GM12864 (cell line): Measurements from ENCODE around the gene AHCY.
"Not testable (repeated sequence)": the region's sequence is repeated elsewhere in the genome, so short reads cannot be mapped to it uniquely, and the experiment has no call there.

Source experiments
- DNase-seq: peaks from one replicate; pipeline ENCODE4 v3.0.0-alpha.2; 2011; ENCODE audit warnings: low read depth
- H3K4me3 ChIP-seq: 2 replicates; pipeline ENCODE4 v1.5.1; 2011; ENCODE audit warnings: mild to moderate bottlenecking, low read depth, low read length, control low read depth
- TF ChIP-seq, protein P1 (sequence below): IDR thresholded peaks from 2 replicates; pipeline ENCODE4 v1.5.1; 2011; ENCODE audit warnings: low read depth, mild to moderate bottlenecking, moderate library complexity, low read length, control low read depth, inconsistent platforms; ENCODE audit errors: missing control alignments

The AHCY gene

DNA sequence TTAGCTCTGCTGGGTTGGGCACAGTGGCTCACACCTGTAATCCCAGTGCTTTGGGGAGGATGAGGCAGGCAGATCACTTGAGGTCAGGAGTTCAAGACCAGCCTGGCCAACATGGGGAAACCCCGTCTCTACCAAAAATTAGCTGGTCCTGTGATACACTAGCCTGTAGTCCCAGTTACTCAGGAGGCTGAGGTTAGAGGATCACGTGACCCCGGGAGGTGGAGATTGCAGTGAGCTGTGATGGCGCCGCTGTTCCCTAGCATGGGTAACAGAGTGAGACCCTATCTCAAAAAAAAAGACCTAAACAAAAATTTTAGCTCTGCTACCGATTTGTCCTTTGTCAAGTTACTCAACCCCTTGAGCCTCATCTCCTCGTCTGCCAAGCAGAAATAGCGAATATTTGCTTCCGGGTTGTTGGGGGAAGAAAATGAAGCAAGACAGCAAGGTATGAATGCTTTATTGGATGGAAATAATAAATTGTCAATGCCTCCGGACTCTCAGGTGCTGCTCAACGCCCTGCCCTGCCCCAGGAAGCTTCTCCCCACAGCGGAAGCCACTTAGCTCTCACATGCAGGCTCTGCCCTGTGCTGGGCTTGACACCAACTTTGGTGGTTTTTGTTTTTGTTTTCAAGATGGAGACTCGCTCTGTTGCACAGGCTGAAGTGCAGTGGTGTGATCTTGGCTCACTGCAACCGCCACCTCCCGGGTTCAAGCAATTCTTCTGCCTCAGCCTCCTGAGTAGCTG, 35.0 kb upstream of the AHCY start:
- TF ChIP-seq, protein P1, sequence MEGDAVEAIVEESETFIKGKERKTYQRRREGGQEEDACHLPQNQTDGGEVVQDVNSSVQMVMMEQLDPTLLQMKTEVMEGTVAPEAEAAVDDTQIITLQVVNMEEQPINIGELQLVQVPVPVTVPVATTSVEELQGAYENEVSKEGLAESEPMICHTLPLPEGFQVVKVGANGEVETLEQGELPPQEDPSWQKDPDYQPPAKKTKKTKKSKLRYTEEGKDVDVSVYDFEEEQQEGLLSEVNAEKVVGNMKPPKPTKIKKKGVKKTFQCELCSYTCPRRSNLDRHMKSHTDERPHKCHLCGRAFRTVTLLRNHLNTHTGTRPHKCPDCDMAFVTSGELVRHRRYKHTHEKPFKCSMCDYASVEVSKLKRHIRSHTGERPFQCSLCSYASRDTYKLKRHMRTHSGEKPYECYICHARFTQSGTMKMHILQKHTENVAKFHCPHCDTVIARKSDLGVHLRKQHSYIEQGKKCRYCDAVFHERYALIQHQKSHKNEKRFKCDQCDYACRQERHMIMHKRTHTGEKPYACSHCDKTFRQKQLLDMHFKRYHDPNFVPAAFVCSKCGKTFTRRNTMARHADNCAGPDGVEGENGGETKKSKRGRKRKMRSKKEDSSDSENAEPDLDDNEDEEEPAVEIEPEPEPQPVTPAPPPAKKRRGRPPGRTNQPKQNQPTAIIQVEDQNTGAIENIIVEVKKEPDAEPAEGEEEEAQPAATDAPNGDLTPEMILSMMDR = no peak
- peak; percentile 30 for DNase-seq
- no peak overlapping the region for H3K4me3 ChIP-seq

DNA sequence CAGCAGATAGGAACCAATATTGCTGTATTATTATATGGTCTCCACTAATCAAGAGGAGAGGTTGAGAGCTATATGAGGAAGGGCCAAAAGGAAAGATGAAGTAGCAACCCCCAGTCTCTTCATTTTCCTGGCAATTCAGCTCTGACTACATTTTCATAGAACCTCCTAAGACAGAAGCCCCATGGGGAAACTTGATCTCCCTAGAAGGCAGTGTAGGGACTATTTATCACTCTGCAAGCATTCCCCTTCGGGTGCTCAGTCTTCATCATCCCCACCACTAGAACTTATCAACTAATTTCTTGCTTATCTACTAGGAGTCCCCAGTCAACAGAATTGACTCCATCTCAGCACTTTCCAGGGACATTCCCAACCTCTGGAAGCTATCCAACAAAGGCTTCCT, 34.4 kb upstream of the AHCY start:
- H3K4me3 ChIP-seq = no peak overlapping the region
- no peak for DNase-seq
- TF ChIP-seq, protein P1 = no peak

DNA sequence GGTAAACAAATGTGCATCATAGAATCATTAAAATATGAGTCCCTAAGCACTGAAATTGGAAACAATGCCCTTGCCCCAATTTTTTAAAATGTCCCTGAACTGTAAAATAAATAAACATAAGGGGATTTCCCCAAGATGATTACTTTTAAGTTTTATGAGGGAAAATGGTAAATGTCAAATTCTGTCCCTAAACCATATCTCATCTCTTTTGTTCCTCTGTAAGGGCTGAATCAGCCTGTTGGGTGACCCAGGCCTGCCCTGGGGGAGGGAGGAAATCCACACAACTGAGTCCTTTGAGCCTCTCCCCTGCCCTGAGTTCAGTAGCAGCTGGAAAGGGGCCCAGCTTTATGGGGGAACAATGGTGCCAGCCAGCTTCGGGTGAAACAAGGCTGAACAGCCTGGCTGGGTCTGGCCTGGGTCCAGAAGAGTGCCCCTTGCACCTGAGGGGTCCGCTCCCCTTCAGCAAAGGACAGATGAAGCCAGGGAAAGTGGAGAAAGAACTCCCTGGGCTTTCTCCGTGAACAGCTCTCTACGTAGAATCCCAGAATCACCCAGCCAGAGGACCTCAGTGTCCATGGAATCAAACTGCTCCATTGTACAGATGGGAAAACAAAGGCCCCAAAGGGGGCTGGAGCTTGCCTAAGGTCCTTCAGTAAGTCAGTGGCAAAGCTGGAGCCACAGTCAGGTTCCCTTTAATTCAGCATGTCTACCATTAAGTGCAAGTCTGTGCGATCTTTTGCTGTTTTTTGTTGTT, 31.7 kb upstream of the AHCY start:
- TF ChIP-seq, protein P1 = no peak
- DNase-seq = no peak
- no peak overlapping the region for H3K4me3 ChIP-seq

DNA sequence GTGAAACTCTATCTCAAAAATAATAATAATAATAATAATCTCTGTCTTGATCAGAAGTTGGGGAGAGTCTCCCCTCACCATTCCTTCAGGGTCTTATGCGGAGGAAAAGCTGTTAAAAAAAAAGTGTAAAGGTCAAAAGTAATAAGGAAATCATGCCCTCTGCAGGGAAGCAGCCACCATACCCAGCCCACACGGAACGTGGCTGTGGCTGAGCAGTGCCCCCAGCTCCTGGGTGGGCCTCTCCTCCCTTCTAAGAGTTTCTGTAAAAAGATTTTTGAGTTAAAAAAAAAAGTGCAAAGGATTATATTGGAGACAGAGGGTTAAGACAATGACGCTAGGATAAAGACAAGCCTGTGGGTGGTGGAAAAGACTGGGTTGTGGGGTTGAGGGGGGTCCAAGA, 30.6 kb upstream of the AHCY start:
- TF ChIP-seq, protein P1 = no peak
- no peak for DNase-seq
- no peak overlapping the region for H3K4me3 ChIP-seq

DNA sequence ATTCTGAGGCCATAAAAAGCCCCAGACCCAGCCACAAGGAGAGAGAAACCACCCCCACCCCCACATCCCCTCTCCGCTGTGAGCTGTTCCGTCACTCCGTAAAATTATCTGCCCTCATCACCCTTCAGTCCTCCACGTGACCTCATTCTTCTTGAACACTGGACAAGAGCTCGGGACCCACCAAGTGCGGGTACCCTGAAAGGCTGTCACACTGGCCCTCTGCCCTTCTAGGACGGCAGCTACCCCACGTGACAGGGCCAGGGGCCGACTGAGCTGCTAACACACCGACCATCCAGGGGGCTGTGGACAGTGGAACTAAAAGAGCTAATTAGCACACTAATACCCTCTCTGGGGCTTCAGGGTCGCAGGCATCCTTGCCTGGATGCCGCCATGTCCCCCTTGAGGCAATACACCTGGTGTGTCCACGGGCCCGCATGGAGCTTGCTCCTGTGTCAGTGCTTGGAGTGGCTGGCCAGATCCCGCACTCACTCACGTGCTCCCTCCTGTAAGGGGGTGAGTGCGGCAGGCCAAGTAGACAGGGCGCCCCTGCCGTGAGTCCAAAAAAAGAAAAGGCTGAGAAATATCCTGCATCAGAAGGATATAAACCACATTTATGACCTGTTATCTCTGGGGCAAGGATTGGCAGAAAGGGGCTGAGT, 29.2 kb upstream of the AHCY start:
- no peak overlapping the region for H3K4me3 ChIP-seq
- no peak for DNase-seq
- TF ChIP-seq, protein P1 = no peak

DNA sequence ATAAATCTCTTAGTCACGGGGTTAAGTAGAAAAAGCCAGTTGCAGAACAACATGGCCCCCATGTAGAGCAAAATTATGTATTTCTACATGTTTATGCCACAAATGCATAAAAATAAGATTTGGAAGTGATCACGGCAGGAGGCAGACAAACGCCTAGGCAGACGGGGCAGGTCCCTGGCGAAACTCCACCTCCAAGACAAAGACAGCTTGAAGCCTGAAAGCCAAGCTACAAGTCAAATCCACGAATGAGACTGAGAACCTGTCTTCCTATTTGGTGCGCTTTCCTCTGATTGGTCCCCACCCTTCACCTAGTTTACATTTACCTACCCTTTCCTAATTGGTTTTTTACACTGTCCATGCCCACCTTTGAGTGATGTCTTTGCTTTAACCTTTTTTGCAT, 28.7 kb upstream of the AHCY start:
- H3K4me3 ChIP-seq = no peak overlapping the region

DNA sequence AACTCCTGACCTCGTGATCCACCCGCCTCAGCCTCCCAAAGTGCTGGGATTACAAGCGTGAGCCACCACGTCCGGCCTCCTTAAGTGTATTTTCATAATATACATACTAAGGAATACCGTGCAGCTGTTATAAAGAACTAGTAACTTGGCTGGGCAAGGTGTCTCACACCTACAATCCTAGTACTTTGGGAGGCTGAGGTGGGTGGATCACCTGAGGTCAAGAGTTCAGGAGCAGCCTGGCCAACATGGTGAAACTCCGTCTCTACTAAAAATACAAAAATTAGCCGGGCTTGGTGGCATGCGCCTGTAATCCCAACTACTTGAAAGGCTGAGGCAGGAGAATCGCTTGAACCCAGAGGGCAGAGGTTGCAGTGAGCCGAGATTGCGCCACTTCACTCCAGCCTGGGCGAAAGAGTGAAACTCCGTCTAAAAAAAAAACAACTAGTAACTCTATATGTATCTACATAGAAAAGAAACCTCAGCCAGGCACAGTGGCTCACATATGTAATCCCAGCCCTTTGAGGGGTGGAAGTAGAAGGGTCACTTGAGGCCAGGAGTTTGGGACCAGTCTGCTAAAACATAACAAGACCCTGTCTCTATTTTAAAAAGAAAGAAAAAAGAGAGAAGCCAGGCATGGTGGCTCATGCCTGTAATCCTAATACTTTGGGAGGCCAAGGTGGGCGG, 27.8 kb upstream of the AHCY start:
- not testable (repeated sequence) for DNase-seq, H3K4me3 ChIP-seq

More for the DNA sequence above, 28.7 kb upstream of the AHCY start:
- no peak for DNase-seq
- TF ChIP-seq, protein P1 = no peak
